B cell (primary cell): ENCODE data around the gene AGT. TPM values are rescaled to one million over a fixed set of nuclear protein-coding genes. Genes with fewer than 3 reads are reported as not detected.

Source experiments
- ATAC-seq: fragments of 200-7000 bp; cut with Tn5 transposase; one replicate; pipeline ENCODE4 v1.10.0; 2021; ENCODE audit warnings: low read depth, mild to moderate bottlenecking, moderate number of reproducible peaks, moderate library complexity
- CTCF ChIA-PET: fragments of 350-600 bp; sonication (Branson Sonifier 250); formaldehyde crosslinking; loops from one replicate; lab custom pipeline; 2021; ENCODE audit warnings: antibody characterized with exemption, inconsistent platforms; lab: Charles Lee
- POLR2A ChIA-PET: fragments of 350-600 bp; sonication (Branson Sonifier 250); formaldehyde crosslinking; loops from one replicate; lab custom pipeline; 2021; ENCODE audit warnings: antibody characterized with exemption; lab: Charles Lee
- DNase-seq: peaks from one replicate; pipeline ENCODE4 v3.0.0; 2013
- H2AFZ ChIP-seq: 2 replicates; pipeline ENCODE4 v1.6.1; 2012; ENCODE audit warnings: mild to moderate bottlenecking, low read depth, low read length; ENCODE audit not compliant: insufficient read depth, poor library complexity, severe bottlenecking
- H3K27ac ChIP-seq, 2 donors: 1 replicate in 1 of 2; 2 replicates in 1 of 2; pipeline ENCODE4 v1.5.1; 2012 to 2013; ENCODE audit warnings: low read length in 2 of 2, mild to moderate bottlenecking in 2 of 2, moderate library complexity in 1 of 2
- H3K27me3 ChIP-seq, 4 experiments: fragments of 200-600 bp in 1 of 4; sonication (generic) in 1 of 4; replicated peaks in 1 of 4; 1 replicate in 2 of 4; 2 replicates in 2 of 4; pipeline versions ENCODE4 v1.6.1 to v1.7.0; 2013 to 2016; ENCODE audit warnings: low read length in 3 of 4, mild to moderate bottlenecking in 2 of 4, mixed read lengths in 1 of 4, moderate library complexity in 1 of 4; ENCODE audit not compliant: insufficient read depth in 4 of 4, control insufficient read depth in 3 of 4; ENCODE audit errors: control extremely low read depth in 1 of 4
- H3K36me3 ChIP-seq, 2 experiments: replicated peaks in 1 of 2; 1 replicate in 1 of 2; 2 replicates in 1 of 2; pipeline versions ENCODE4 v1.6.1 to v1.7.1; 2013; ENCODE audit warnings: low read length in 1 of 2; ENCODE audit not compliant: insufficient read depth in 2 of 2, control insufficient read depth in 1 of 2; ENCODE audit errors: control extremely low read depth in 1 of 2, extremely low read depth in 1 of 2
- H3K4me1 ChIP-seq, 2 donors: fragments of 200-600 bp in 1 of 2; sonication (generic) in 1 of 2; 1 replicate in 1 of 2; 2 replicates in 1 of 2; pipeline versions ENCODE4 v1.5.1 to v1.6.1; 2013 to 2017; ENCODE audit warnings: low read length in 2 of 2; ENCODE audit not compliant: control insufficient read depth in 2 of 2, insufficient read depth in 2 of 2
- H3K4me2 ChIP-seq: replicated peaks from 2 replicates; pipeline ENCODE3; 2012; ENCODE audit warnings: mild to moderate bottlenecking, low read depth, low read length; ENCODE audit not compliant: poor library complexity, severe bottlenecking
- H3K4me3 ChIP-seq, 5 experiments: fragments of 200-600 bp in 1 of 5; sonication (generic) in 1 of 5; 1 replicate in 3 of 5; 2 replicates in 2 of 5; pipeline versions ENCODE4 v1.5.1 to v1.7.0; 2011 to 2016; ENCODE audit warnings: low read length in 4 of 5, mild to moderate bottlenecking in 4 of 5, low read depth in 2 of 5, control low read depth in 1 of 5, moderate library complexity in 1 of 5; ENCODE audit not compliant: insufficient read depth in 1 of 5; ENCODE audit errors: control extremely low read depth in 1 of 5, extremely low read depth in 1 of 5
- H3K79me2 ChIP-seq: fragments of 200-600 bp; sonication (generic); one replicate; pipeline ENCODE4 v1.6.0; 2016; ENCODE audit warnings: low read length; ENCODE audit not compliant: control insufficient read depth, insufficient read depth
- H3K9ac ChIP-seq: fragments of 200-600 bp; sonication (generic); 2 replicates; pipeline ENCODE4 v1.6.1; 2017; ENCODE audit warnings: mild to moderate bottlenecking, low read length, moderate library complexity
- H3K9me3 ChIP-seq, 3 donors: one replicate each; pipeline versions ENCODE4 v1.6.1 to v1.7.1; 2013; ENCODE audit warnings: low read length in 2 of 3; ENCODE audit not compliant: control insufficient read depth in 2 of 3, insufficient read depth in 1 of 3; ENCODE audit errors: control extremely low read depth in 1 of 3
- H4K20me1 ChIP-seq: 2 replicates; pipeline ENCODE4 v1.6.0; 2012; ENCODE audit warnings: mild to moderate bottlenecking, low read length; ENCODE audit not compliant: insufficient read depth, control insufficient read depth, poor library complexity, severe bottlenecking
- H3K27ac Mint-ChIP-seq: one replicate; pipeline ENCODE4 v1.8.0; 2021; ENCODE audit warnings: mixed read lengths
- H3K27me3 Mint-ChIP-seq: one replicate; pipeline ENCODE4 v1.8.0; 2021; ENCODE audit warnings: mixed read lengths
- H3K4me1 Mint-ChIP-seq: one replicate; pipeline ENCODE4 v1.8.0; 2021; ENCODE audit warnings: mixed read lengths
- H3K4me3 Mint-ChIP-seq: one replicate; pipeline ENCODE4 v1.8.0; 2021; ENCODE audit warnings: mixed read lengths
- H3K9me3 Mint-ChIP-seq: one replicate; pipeline ENCODE4 v1.8.0; 2022; ENCODE audit warnings: mixed read lengths; ENCODE audit not compliant: insufficient read depth
- CTCF ChIP-seq: fragments of 200-600 bp; IDR thresholded peaks from one replicate; pipeline ENCODE4 v1.8.0; 2022; ENCODE audit warnings: antibody characterized with exemption, mild to moderate bottlenecking
- EZH2 ChIP-seq: IDR thresholded peaks from 2 replicates; pipeline ENCODE4 v1.6.1; 2012; ENCODE audit warnings: borderline replicate concordance, low read depth, mild to moderate bottlenecking, moderate library complexity, low read length; ENCODE audit not compliant: insufficient read depth, poor library complexity, severe bottlenecking
- WGBS: methylation state at CpG from one replicate; pipeline ENCODE4 v1.1.5; 2013; ENCODE audit warnings: missing lambda C conversion rate; ENCODE audit not compliant: insufficient coverage; 5-methylcytosine and 5-hydroxymethylcytosine counted together
- intact Hi-C: fragments of 100-400 bp; cut with micrococcal nuclease; formaldehyde crosslinking; loops from one replicate; pipeline ENCODE4 v1.10.0; 2022
- polyA plus RNA-seq: library from polyadenylated mRNA; depleted of rRNA; stranded (reverse); fragments of >200 nt; gene quantifications from 2 replicates; pipeline ENCODE4 v1.2.3, GENCODE V29; 2012
- total RNA-seq, 2 donors: library from RNA; stranded (reverse); fragments of 120-200 nt in 1 of 2; gene quantifications; 1 replicate in 1 of 2; 2 replicates in 1 of 2; pipeline versions ENCODE4 v1.2.3 to v1.2.4, GENCODE V29; 2013 to 2022

AGT gene
- total and polyA plus RNA-seq, 2 donors (not counting 1 experiment from before 2014, with no cell fraction given) = not detected

GRCh38 chr1:230696218-230696617 is 17.7 kb downstream of the AGT start:
- intact Hi-C loops = no loop called here
- DNase-seq = no peak
- H3K9me3 ChIP-seq = no peaks in the 10 kb centered on the region

GRCh38 chr1:230694991-230695390 is 18.9 kb downstream of the AGT start:
- Histone ChIP-seq H3K36me3 (peaks cover 10 to 43% of the 10 kb centered on the region in 2 experiments), H3K27ac (no peak overlapping the region), H3K4me2 (no peak overlapping the region), H3K79me2 (no peaks in the 10 kb centered on the region), H3K4me1 (no peaks in the 10 kb centered on the region), H4K20me1 (no peaks in the 10 kb centered on the region), H3K9ac (no peak overlapping the region), H2AFZ (no peak overlapping the region), H3K9me3 (no peaks in the 10 kb centered on the region), H3K27me3 (no peaks in the 10 kb centered on the region), H3K4me3 (no peak overlapping the region)
- CTCF ChIA-PET = no interaction called here
- intact Hi-C loops = no loop called here
- Mint-ChIP-seq H3K27ac (no peak overlapping the region), H3K9me3 (no peaks in the 10 kb centered on the region), H3K4me3 (no peak overlapping the region), H3K27me3 (no peaks in the 10 kb centered on the region), H3K4me1 (no peaks in the 10 kb centered on the region)
- ATAC-seq (no peak), DNase-seq (no peak)
- POLR2A ChIA-PET = no interaction called here
- no peak for TF ChIP-seq EZH2
- TF ChIP-seq CTCF = no peak
- 63% methylated on average over 4 of the region's 4 CpGs for WGBS

More at GRCh38 chr1:230696218-230696617, 17.7 kb downstream of the AGT start:
- Histone ChIP-seq H3K79me2 (no peaks in the 10 kb centered on the region), H3K4me1 (no peaks in the 10 kb centered on the region), H4K20me1 (no peaks in the 10 kb centered on the region), H3K9ac (no peak overlapping the region), H3K27ac (no peak overlapping the region), H3K4me2 (no peak overlapping the region), H3K27me3 (peaks cover 0 to 3% (median 0%) of the 10 kb centered on the region in 4 experiments), H3K36me3 (peaks cover 10 to 30% of the 10 kb centered on the region in 2 experiments), H3K4me3 (no peak overlapping the region), H2AFZ (no peak overlapping the region)
- Mint-ChIP-seq H3K27me3 (no peaks in the 10 kb centered on the region), H3K27ac (no peak overlapping the region), H3K4me1 (no peaks in the 10 kb centered on the region), H3K4me3 (no peak overlapping the region), H3K9me3 (no peaks in the 10 kb centered on the region)
- TF ChIP-seq EZH2 (no peak), CTCF (no peak)
- ChIA-PET CTCF (no interaction called here), POLR2A (no interaction called here)
- ATAC-seq = no peak
- WGBS = 98% methylated on average over 8 of the region's 8 CpGs
